Mesenchymal stem cell (in vitro differentiated cells and primary cell): ENCODE measurements around the gene KCNK18.

Experiments
- DNase-seq: peaks from one replicate; pipeline ENCODE4 v3.0.0-alpha.2; 2013
- H2AFZ ChIP-seq: one replicate; pipeline ENCODE4 v1.6.1; 2013; ENCODE audit warnings: low read depth, mild to moderate bottlenecking, control low read depth, inconsistent platforms, low read length, moderate library complexity
- H2AK5ac ChIP-seq: 2 replicates; pipeline ENCODE4 v1.6.1; 2013; ENCODE audit warnings: low read length, moderate library complexity, mild to moderate bottlenecking, inconsistent platforms; ENCODE audit not compliant: severe bottlenecking
- H2BK120ac ChIP-seq: one replicate; pipeline ENCODE4 v1.6.1; 2013; ENCODE audit warnings: low read depth, mild to moderate bottlenecking, inconsistent platforms, low read length, moderate library complexity
- H2BK12ac ChIP-seq, 2 experiments: one replicate each; pipeline ENCODE4 v1.6.1; 2013; ENCODE audit warnings: inconsistent platforms in 2 of 2, low read length in 2 of 2, mild to moderate bottlenecking in 2 of 2, moderate library complexity in 2 of 2, control low read depth in 1 of 2
- H2BK15ac ChIP-seq: one replicate; pipeline ENCODE4 v1.6.1; 2013; ENCODE audit warnings: mild to moderate bottlenecking, low read depth, inconsistent platforms; ENCODE audit not compliant: poor library complexity, severe bottlenecking
- H2BK5ac ChIP-seq: 2 replicates; pipeline ENCODE4 v1.6.1; 2013; ENCODE audit warnings: low read depth, mild to moderate bottlenecking, low read length, control low read depth, inconsistent platforms; ENCODE audit not compliant: poor library complexity, severe bottlenecking
- H3K14ac ChIP-seq, 2 experiments: one replicate each; pipeline ENCODE4 v1.6.1; 2013; ENCODE audit warnings: inconsistent platforms in 2 of 2, low read length in 2 of 2, control low read depth in 1 of 2, mild to moderate bottlenecking in 1 of 2, moderate library complexity in 1 of 2
- H3K18ac ChIP-seq, 2 experiments: one replicate each; pipeline ENCODE4 v1.6.1; 2013; ENCODE audit warnings: inconsistent platforms in 2 of 2, low read length in 2 of 2, control low read depth in 1 of 2, low read depth in 1 of 2, mild to moderate bottlenecking in 1 of 2
- H3K23ac ChIP-seq, 2 experiments: one replicate each; pipeline ENCODE4 v1.6.1; 2013; ENCODE audit warnings: inconsistent platforms in 2 of 2, low read length in 2 of 2, mild to moderate bottlenecking in 2 of 2, moderate library complexity in 2 of 2, control low read depth in 1 of 2
- H3K27ac ChIP-seq: 2 replicates; pipeline ENCODE4 v1.5.1; 2013; ENCODE audit warnings: mild to moderate bottlenecking, moderate library complexity, low read length, control low read depth, inconsistent platforms; ENCODE audit not compliant: poor library complexity, severe bottlenecking
- H3K27me3 ChIP-seq, 2 experiments: 2 replicates each; pipeline versions ENCODE4 v1.6.1 to v1.7.0; 2013; ENCODE audit warnings: low read length in 2 of 2, mild to moderate bottlenecking in 2 of 2, moderate library complexity in 2 of 2, control low read depth in 1 of 2, inconsistent platforms in 1 of 2; ENCODE audit not compliant: control insufficient read depth in 1 of 2, insufficient read depth in 1 of 2
- H3K36me3 ChIP-seq, 2 experiments: 2 replicates each; pipeline versions ENCODE4 v1.6.1 to v1.7.0; 2013; ENCODE audit warnings: low read length in 2 of 2, control low read depth in 1 of 2, inconsistent platforms in 1 of 2, low read depth in 1 of 2, mild to moderate bottlenecking in 1 of 2; ENCODE audit not compliant: insufficient read depth in 2 of 2, control insufficient read depth in 1 of 2
- H3K4ac ChIP-seq, 2 experiments: one replicate each; pipeline ENCODE4 v1.6.1; 2013; ENCODE audit warnings: inconsistent platforms in 2 of 2, low read length in 2 of 2, mild to moderate bottlenecking in 2 of 2, moderate library complexity in 2 of 2, control low read depth in 1 of 2, low read depth in 1 of 2
- H3K4me1 ChIP-seq: 2 replicates; pipeline ENCODE4 v1.6.1; 2013; ENCODE audit warnings: low read depth, low read length, control low read depth; ENCODE audit not compliant: control insufficient read depth, insufficient read depth
- H3K4me2 ChIP-seq: 2 replicates; pipeline ENCODE4 v1.6.1; 2013; ENCODE audit warnings: low read length, mild to moderate bottlenecking, inconsistent platforms; ENCODE audit not compliant: poor library complexity, severe bottlenecking
- H3K4me3 ChIP-seq, 2 experiments: 2 replicates each; pipeline versions ENCODE4 v1.5.1 to v1.7.0; 2013; ENCODE audit warnings: low read length in 2 of 2, mild to moderate bottlenecking in 2 of 2, control low read depth in 1 of 2, low read depth in 1 of 2; ENCODE audit not compliant: insufficient read depth in 1 of 2
- H3K79me1 ChIP-seq: replicated peaks from 2 replicates; pipeline ENCODE4 v1.6.1; 2013; ENCODE audit warnings: mild to moderate bottlenecking, control low read depth, low read length, inconsistent platforms; ENCODE audit not compliant: poor library complexity, severe bottlenecking
- H3K9ac ChIP-seq: 2 replicates; pipeline ENCODE4 v1.7.0; 2013; ENCODE audit warnings: mild to moderate bottlenecking, low read length, moderate library complexity
- H3K9me3 ChIP-seq: 2 replicates; pipeline ENCODE4 v1.7.0; 2013; ENCODE audit warnings: mild to moderate bottlenecking, low read length; ENCODE audit not compliant: control insufficient read depth
- H4K8ac ChIP-seq: one replicate; pipeline ENCODE4 v1.6.1; 2013; ENCODE audit warnings: inconsistent platforms, mild to moderate bottlenecking, low read length, moderate library complexity
- H4K91ac ChIP-seq: one replicate; pipeline ENCODE4 v1.6.1; 2013; ENCODE audit warnings: mild to moderate bottlenecking, low read length, inconsistent platforms
- WGBS: methylation state at CpG from one replicate; pipeline ENCODE4 v1.1.7; 2013; ENCODE audit warnings: mixed read lengths; 5-methylcytosine and 5-hydroxymethylcytosine counted together

The KCNK18 gene

DNA sequence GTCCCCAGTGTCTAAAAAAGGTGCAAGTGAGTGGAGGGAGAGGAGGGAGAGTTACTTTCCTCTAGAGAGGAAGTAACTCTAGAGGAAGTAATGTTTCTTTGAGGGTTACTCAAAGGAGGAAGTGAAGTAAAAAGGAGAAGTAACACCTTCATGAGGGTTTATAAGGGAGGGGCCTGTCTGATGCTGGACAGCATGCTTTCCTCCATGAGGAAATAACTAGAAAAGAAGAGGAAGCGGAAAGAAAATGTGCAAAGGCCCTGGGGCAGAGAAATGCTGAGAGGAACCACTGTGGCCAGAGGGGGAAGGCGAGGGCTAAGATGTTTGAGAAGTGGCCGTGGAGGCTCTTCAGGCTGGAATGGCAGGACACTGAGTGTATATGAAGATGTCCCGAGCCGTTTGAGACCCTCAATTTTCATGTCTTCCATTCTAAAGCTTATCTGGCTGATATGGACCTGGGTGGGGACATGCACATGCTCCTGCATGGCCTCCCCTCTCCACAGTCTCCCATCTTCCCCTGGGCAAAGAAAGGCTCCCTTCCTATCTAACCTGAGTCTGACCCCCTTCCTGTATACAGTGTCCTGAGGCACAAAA is 40.2 kb downstream of the KCNK18 start:
- no peak overlapping the region for H4K8ac ChIP-seq
- no peak overlapping the region for H3K4me3 ChIP-seq
- H3K9ac ChIP-seq: no peak overlapping the region
- H3K14ac ChIP-seq: no peak overlapping the region
- peaks cover 67 to 86% of the 10 kb centered on the region in 2 experiments for H3K27me3 ChIP-seq
- no peak overlapping the region for H2BK120ac ChIP-seq
- no peak overlapping the region for H3K23ac ChIP-seq
- H4K91ac ChIP-seq: no peak overlapping the region
- no peaks in the 10 kb centered on the region for H3K79me1 ChIP-seq
- H3K18ac ChIP-seq: no peak overlapping the region
- H3K4ac ChIP-seq: no peak overlapping the region
- no peak overlapping the region for H2AK5ac ChIP-seq
- H2BK15ac ChIP-seq: no peak overlapping the region
- H2AFZ ChIP-seq: no peak overlapping the region
- no peak overlapping the region for H2BK12ac ChIP-seq
- WGBS: 90% methylated on average over 5 of the region's 5 CpGs
- H3K4me1 ChIP-seq: peaks cover 12% of the 10 kb centered on the region
- no peaks in the 10 kb centered on the region for H3K36me3 ChIP-seq
- H3K27ac ChIP-seq: no peak overlapping the region
- DNase-seq: no peak
- no peak overlapping the region for H3K4me2 ChIP-seq
- no peak overlapping the region for H2BK5ac ChIP-seq
- H3K9me3 ChIP-seq: no peaks in the 10 kb centered on the region

DNA sequence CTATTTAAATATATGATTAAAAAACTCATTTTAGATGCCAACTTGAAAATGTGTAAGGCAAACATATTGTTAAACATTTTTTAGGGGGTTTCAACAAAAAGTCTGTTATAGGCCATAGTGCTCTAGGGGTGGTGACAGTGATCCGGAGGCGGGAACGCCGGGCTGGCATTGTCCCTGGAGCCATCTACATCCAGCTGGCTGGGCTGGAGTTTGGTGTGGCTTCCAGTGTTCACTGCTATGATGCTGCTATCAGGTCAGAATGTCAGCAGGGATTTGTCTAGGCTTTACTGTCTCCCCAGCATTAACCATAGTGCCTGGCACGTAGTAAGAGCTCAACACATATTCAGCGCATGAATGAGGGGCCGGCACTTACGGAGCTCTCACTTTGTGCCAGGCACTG is 41.8 kb downstream of the KCNK18 start:
- no peaks in the 10 kb centered on the region for H3K36me3 ChIP-seq
- H3K4me3 ChIP-seq: no peak overlapping the region
- peaks cover 12% of the 10 kb centered on the region for H3K4me1 ChIP-seq
- H3K4ac ChIP-seq: no peak overlapping the region
- H2AFZ ChIP-seq: no peak overlapping the region
- H4K91ac ChIP-seq: no peak overlapping the region
- no peak overlapping the region for H2BK15ac ChIP-seq
- H3K9ac ChIP-seq: no peak overlapping the region
- H2BK120ac ChIP-seq: no peak overlapping the region
- H3K4me2 ChIP-seq: no peak overlapping the region
- H2AK5ac ChIP-seq: no peak overlapping the region
- no peak overlapping the region for H4K8ac ChIP-seq
- H2BK12ac ChIP-seq: no peak overlapping the region
- no peak for DNase-seq
- H3K27ac ChIP-seq: no peak overlapping the region
- peaks cover 67 to 84% of the 10 kb centered on the region in 2 experiments for H3K27me3 ChIP-seq
- no peaks in the 10 kb centered on the region for H3K79me1 ChIP-seq
- no peak overlapping the region for H3K14ac ChIP-seq
- WGBS: 92% methylated on average over 8 of the region's 8 CpGs
- H2BK5ac ChIP-seq: no peak overlapping the region
- no peak overlapping the region for H3K18ac ChIP-seq
- no peak overlapping the region for H3K23ac ChIP-seq
- no peaks in the 10 kb centered on the region for H3K9me3 ChIP-seq

DNA sequence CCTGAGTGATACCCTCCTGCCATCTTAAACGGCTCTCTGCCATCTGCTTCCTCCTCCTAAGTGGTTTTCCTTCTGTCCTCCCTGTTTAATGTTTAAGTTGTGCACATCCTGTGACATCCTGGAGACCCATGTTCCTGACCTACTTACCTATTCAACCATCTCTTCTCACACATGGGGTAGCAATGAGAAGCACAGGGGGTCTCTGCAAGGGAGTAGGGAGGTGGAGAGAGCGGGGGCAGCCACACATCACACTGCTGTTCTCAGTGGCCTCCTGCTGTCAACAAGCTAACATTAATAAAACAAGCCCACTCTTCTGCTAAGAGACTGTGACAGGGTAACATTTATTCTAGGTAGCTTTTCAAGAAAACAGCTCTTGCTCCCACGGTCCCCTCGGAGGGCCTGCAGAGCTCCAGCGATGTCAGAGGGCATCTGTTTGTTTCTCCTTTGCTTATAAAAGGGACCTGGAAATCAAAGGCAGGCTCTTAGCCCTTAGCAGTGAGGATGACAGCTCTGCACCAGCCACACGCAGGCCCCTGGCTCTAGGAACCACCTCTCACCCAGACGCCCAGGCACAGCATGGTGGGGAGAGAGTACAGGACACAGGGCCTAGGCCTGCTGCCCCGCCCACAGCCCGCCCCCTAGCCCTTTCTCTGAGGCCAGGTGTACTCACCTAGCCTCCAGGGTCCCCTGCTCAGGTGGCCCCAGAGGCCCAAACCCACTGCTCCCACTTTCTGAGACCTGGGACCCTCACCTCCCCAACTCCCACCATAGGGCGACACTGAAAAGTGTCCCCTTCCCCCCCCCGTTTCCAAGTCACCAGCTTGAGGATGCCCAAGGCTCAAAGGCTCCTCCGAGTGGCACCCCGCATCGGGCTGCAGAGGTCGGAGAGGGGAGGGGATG is 42.7 kb downstream of the KCNK18 start:
- 24% methylated on average over 12 of the region's 15 CpGs for WGBS
- no peak overlapping the region for H3K4ac ChIP-seq
- H2AFZ ChIP-seq: no peak overlapping the region

More for the DNA sequence above, 42.7 kb downstream of the KCNK18 start:
- Histone ChIP-seq H3K36me3 (no peaks in the 10 kb centered on the region), H3K9me3 (no peaks in the 10 kb centered on the region), H3K27ac (no peak overlapping the region), H3K9ac (no peak overlapping the region), H3K4me3 (no peak overlapping the region), H2BK12ac (no peak overlapping the region), H4K8ac (no peak overlapping the region), H3K14ac (no peak overlapping the region), H2BK5ac (no peak overlapping the region), H3K4me1 (peaks cover 12% of the 10 kb centered on the region), H3K23ac (no peak overlapping the region), H2AK5ac (no peak overlapping the region), H3K79me1 (no peaks in the 10 kb centered on the region), H4K91ac (no peak overlapping the region), H2BK120ac (no peak overlapping the region), H3K4me2 (no peak overlapping the region), H2BK15ac (no peak overlapping the region), H3K27me3 (peaks cover 73 to 83% of the 10 kb centered on the region in 2 experiments), H3K18ac (no peak overlapping the region)
- no peak for DNase-seq
